K562 (cell line): ENCODE data around the gene KCND2. TPM values are rescaled to one million over a fixed set of nuclear protein-coding genes. Genes with fewer than 3 reads are reported as not detected.

Experiments
- ATAC-seq: fragments of 200-7000 bp; cut with Tn5 transposase; 3 replicates; pipeline ENCODE4 v1.9.1; 2020; ENCODE audit warnings: moderate library complexity
- BruUV-seq: library from RNA; stranded (reverse); fragments of 400-500 nt; replicated peaks from 2 replicates; lab custom pipeline; 2021; lab: Mats Ljungman, UMichigan
- CTCF ChIA-PET: fragments of 300-600 bp; formaldehyde crosslinking; extraction: SDS; loops from one replicate; lab custom pipeline; 2021; ENCODE audit warnings: low intra/inter-chr PET ratio; lab: Yijun Ruan, JAX
- POLR2A ChIA-PET: fragments of 300-600, 350-650 bp; sonication (Branson Sonifier 250); formaldehyde crosslinking; extraction: SDS; loops from one replicate; lab custom pipeline; 2021; ENCODE audit warnings: antibody characterized with exemption, inconsistent platforms; lab: Yijun Ruan, JAX
- DNase-seq, 4 experiments: peaks; one replicate each; pipeline versions ENCODE4 v3.0.0 to v3.0.0-alpha.2; 2011 to 2018; ENCODE audit warnings: low spot score in 3 of 4, mixed read lengths in 3 of 4; ENCODE audit errors: extremely low read depth in 1 of 4
- FAIRE-seq: peaks from 2 replicates; lab custom pipeline; 2011; peaks lifted over from hg19 to GRCh38; lab: Jason Lieb, UNC
- H2AFZ ChIP-seq: 2 replicates; pipeline ENCODE4 v1.6.0; 2011; ENCODE audit warnings: low read depth, low read length, control low read depth, inconsistent platforms
- H3K27ac ChIP-seq: fragments of 200-600 bp; 3 replicates; pipeline ENCODE4 v1.8.0; 2011; ENCODE audit warnings: low read depth, mild to moderate bottlenecking, control low read depth, inconsistent platforms, low read length, moderate library complexity, mixed read lengths; ENCODE audit errors: extremely low read depth
- H3K27me3 ChIP-seq, 2 experiments: fragments of 300-600 bp in 1 of 2; 2 replicates in 1 of 2; 3 replicates in 1 of 2; pipeline versions ENCODE4 v1.6.0 to v1.8.0; 2011; ENCODE audit warnings: inconsistent platforms in 2 of 2, low read length in 2 of 2, mild to moderate bottlenecking in 1 of 2, mixed read lengths in 1 of 2, moderate library complexity in 1 of 2; ENCODE audit not compliant: control insufficient read depth in 2 of 2, insufficient read depth in 2 of 2
- H3K36me3 ChIP-seq: fragments of 300-600 bp; 3 replicates; pipeline ENCODE4 v1.8.0; 2011; ENCODE audit warnings: mild to moderate bottlenecking, low read length, inconsistent platforms; ENCODE audit not compliant: control insufficient read depth, insufficient read depth
- H3K4me1 ChIP-seq, 2 experiments: fragments of 200-600 bp in 1 of 2; replicated peaks in 1 of 2; 2 replicates in 1 of 2; 3 replicates in 1 of 2; pipeline versions ENCODE4 v1.5.1 to v1.8.0; 2011; ENCODE audit warnings: inconsistent platforms in 2 of 2, low read length in 2 of 2, mild to moderate bottlenecking in 1 of 2, mixed read lengths in 1 of 2, moderate library complexity in 1 of 2; ENCODE audit not compliant: control insufficient read depth in 2 of 2, insufficient read depth in 2 of 2
- H3K4me2 ChIP-seq: 2 replicates; pipeline ENCODE4 v1.6.1; 2011; ENCODE audit warnings: low read length, control low read depth, inconsistent platforms, mixed read lengths; ENCODE audit not compliant: insufficient read depth
- H3K4me3 ChIP-seq: fragments of 200-600 bp; sonication (generic), shearing (Covaris generic); 2 replicates; pipeline ENCODE4 v1.5.1; 2016; ENCODE audit warnings: control low read depth, inconsistent platforms
- H3K79me2 ChIP-seq: fragments of 200-600 bp; 3 replicates; pipeline ENCODE4 v1.8.0; 2011; ENCODE audit warnings: low read length, inconsistent platforms; ENCODE audit not compliant: control insufficient read depth, insufficient read depth
- H3K9ac ChIP-seq, 2 experiments: 2 replicates each; pipeline versions ENCODE4 v1.6.0 to v1.6.1; 2011; ENCODE audit warnings: low read depth in 2 of 2, low read length in 2 of 2, control low read depth in 1 of 2, inconsistent platforms in 1 of 2, mild to moderate bottlenecking in 1 of 2, mixed read lengths in 1 of 2; ENCODE audit not compliant: insufficient read depth in 1 of 2
- H3K9me1 ChIP-seq: one replicate; pipeline ENCODE4 v1.6.0; 2011; ENCODE audit warnings: inconsistent platforms, mild to moderate bottlenecking, low read length, moderate library complexity; ENCODE audit not compliant: control insufficient read depth, insufficient read depth
- H3K9me3 ChIP-seq: replicated peaks from 2 replicates; pipeline ENCODE4 v1.5.1; 2011; ENCODE audit warnings: low read depth, low read length, inconsistent platforms; ENCODE audit not compliant: control insufficient read depth, insufficient read depth
- H4K20me1 ChIP-seq: replicated peaks from 2 replicates; pipeline ENCODE4 v1.6.1; 2011; ENCODE audit warnings: low read length, inconsistent platforms, mixed read lengths; ENCODE audit not compliant: control insufficient read depth, insufficient read depth
- DMBX1 ChIP-seq: fragments of 250-450 bp; sonication (Bioruptor Pico); IDR thresholded peaks from 2 replicates; pipeline ENCODE4 v1.8.0; 2022; ENCODE audit warnings: inconsistent platforms, mild to moderate bottlenecking, moderate library complexity, borderline replicate concordance
- NCOA2 ChIP-seq, 2 experiments: fragments of 450-650 bp; IDR thresholded peaks; 2 replicates each; pipeline ENCODE4 v1.6.1; 2018; ENCODE audit warnings: mild to moderate bottlenecking in 2 of 2, moderate library complexity in 1 of 2; ENCODE audit not compliant: partially characterized antibody in 2 of 2
- ZFP36 ChIP-seq: fragments of 150-350 bp; IDR thresholded peaks from 2 replicates; pipeline ENCODE4 v1.6.1; 2018; ENCODE audit warnings: low read length, low read depth; ENCODE audit not compliant: partially characterized antibody
- WGBS: fragments of 100-300 bp; shearing (Covaris generic); methylation state at CpG from one replicate; pipeline ENCODE4 v1.1.6; 2016; ENCODE audit warnings: low coverage, mixed read lengths; ENCODE audit not compliant: insufficient coverage; ENCODE audit errors: missing lambda C conversion rate; 5-methylcytosine and 5-hydroxymethylcytosine counted together
- in situ Hi-C: fragments of 300-500 bp; cut with MboI; formaldehyde crosslinking; loops from 4 replicates; pipeline ENCODE4 v1.15.0; 2018; ENCODE audit warnings: inconsistent platforms, mixed read lengths
- intact Hi-C: fragments of 100-400 bp; cut with micrococcal nuclease; formaldehyde crosslinking; loops from 2 replicates; pipeline ENCODE4 v1.14.2; 2022
- polyA plus RNA-seq, 8 experiments: library from polyadenylated mRNA; depleted of rRNA in 4 of 8; stranded (reverse) in 5 of 8; unstranded in 3 of 8; fragments of >200 nt; fragmentation: Nextera tagmentation in 2 of 8; fragmentation: Illumina TruSeq in 1 of 8; extraction: Ambion mirVana in 2 of 8; extraction: Trizol in 1 of 8; gene quantifications; 2 replicates each; pipeline versions ENCODE4 v1.2.1 to v1.2.3, GENCODE V29; 2011 to 2014; ENCODE audit warnings: inconsistent platforms in 1 of 8, missing spikeins in 1 of 8
- total RNA-seq, 7 experiments: library from RNA; depleted of rRNA in 6 of 7; stranded (reverse); fragments of >200 nt in 6 of 7; fragmentation: Illumina TruSeq in 2 of 7; extraction: Trizol in 2 of 7; gene quantifications; 2 replicates each; pipeline versions ENCODE4 v1.2.1 to v1.2.3, GENCODE V29; 2011 to 2021; ENCODE audit warnings: low replicate concordance in 1 of 7
- TF ChIP-seq, protein P1 (sequence below): fragments of 450-650 bp; IDR thresholded peaks from 2 replicates; pipeline ENCODE4 v1.6.1; 2016; ENCODE audit warnings: low read depth

KCND2 gene
- total and polyA plus RNA-seq, 9 of the 15 experiments (the other 6 are each of a cell fraction or from before 2014, with no cell fraction given), result 0.03 to 0.12 TPM; not detected in 7

DNA sequence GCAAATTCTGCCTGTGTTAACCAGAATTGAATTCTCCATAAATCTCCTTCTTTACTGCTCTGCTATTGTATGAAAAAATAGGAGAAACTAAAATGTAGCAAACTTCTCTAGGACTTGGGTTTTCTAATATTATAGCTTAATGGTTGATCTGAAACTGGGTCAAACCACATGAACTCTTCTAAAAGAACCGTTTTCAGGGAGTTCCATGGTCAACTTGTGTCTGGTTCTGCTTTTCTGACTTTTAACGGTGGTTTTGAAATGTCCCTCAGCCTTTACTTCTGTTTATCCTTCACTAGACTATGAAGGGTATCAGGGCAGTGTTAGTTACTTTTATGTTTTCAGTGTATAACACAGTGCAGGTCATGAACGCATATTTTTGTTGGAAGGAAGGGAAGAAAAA is 342.7 kb downstream of the KCND2 start:
- H3K27me3 ChIP-seq, result no peaks in the 10 kb centered on the region
- no peaks in the 10 kb centered on the region for H4K20me1 ChIP-seq
- H3K9me3 ChIP-seq, result no peaks in the 10 kb centered on the region
- WGBS, result 2% methylated on average over 3 of the region's 3 CpGs
- no peak overlapping the region for H3K4me2 ChIP-seq
- no peak overlapping the region for H3K27ac ChIP-seq
- CTCF ChIA-PET, result no interaction called here
- FAIRE-seq (no peak), ATAC-seq (no peak), DNase-seq (no peak)
- in situ Hi-C loops, result no loop called here
- H3K4me1 ChIP-seq, result no peaks in the 10 kb centered on the region
- H3K79me2 ChIP-seq, result no peaks in the 10 kb centered on the region
- H3K36me3 ChIP-seq, result no peaks in the 10 kb centered on the region
- H2AFZ ChIP-seq, result no peak overlapping the region
- intact Hi-C loops, result no loop called here
- H3K4me3 ChIP-seq, result no peak overlapping the region
- POLR2A ChIA-PET, result no interaction called here
- H3K9ac ChIP-seq, result no peak overlapping the region
- no TSS peak for BruUV-seq
- no peaks in the 10 kb centered on the region for H3K9me1 ChIP-seq
- TF ChIP-seq, protein P1, sequence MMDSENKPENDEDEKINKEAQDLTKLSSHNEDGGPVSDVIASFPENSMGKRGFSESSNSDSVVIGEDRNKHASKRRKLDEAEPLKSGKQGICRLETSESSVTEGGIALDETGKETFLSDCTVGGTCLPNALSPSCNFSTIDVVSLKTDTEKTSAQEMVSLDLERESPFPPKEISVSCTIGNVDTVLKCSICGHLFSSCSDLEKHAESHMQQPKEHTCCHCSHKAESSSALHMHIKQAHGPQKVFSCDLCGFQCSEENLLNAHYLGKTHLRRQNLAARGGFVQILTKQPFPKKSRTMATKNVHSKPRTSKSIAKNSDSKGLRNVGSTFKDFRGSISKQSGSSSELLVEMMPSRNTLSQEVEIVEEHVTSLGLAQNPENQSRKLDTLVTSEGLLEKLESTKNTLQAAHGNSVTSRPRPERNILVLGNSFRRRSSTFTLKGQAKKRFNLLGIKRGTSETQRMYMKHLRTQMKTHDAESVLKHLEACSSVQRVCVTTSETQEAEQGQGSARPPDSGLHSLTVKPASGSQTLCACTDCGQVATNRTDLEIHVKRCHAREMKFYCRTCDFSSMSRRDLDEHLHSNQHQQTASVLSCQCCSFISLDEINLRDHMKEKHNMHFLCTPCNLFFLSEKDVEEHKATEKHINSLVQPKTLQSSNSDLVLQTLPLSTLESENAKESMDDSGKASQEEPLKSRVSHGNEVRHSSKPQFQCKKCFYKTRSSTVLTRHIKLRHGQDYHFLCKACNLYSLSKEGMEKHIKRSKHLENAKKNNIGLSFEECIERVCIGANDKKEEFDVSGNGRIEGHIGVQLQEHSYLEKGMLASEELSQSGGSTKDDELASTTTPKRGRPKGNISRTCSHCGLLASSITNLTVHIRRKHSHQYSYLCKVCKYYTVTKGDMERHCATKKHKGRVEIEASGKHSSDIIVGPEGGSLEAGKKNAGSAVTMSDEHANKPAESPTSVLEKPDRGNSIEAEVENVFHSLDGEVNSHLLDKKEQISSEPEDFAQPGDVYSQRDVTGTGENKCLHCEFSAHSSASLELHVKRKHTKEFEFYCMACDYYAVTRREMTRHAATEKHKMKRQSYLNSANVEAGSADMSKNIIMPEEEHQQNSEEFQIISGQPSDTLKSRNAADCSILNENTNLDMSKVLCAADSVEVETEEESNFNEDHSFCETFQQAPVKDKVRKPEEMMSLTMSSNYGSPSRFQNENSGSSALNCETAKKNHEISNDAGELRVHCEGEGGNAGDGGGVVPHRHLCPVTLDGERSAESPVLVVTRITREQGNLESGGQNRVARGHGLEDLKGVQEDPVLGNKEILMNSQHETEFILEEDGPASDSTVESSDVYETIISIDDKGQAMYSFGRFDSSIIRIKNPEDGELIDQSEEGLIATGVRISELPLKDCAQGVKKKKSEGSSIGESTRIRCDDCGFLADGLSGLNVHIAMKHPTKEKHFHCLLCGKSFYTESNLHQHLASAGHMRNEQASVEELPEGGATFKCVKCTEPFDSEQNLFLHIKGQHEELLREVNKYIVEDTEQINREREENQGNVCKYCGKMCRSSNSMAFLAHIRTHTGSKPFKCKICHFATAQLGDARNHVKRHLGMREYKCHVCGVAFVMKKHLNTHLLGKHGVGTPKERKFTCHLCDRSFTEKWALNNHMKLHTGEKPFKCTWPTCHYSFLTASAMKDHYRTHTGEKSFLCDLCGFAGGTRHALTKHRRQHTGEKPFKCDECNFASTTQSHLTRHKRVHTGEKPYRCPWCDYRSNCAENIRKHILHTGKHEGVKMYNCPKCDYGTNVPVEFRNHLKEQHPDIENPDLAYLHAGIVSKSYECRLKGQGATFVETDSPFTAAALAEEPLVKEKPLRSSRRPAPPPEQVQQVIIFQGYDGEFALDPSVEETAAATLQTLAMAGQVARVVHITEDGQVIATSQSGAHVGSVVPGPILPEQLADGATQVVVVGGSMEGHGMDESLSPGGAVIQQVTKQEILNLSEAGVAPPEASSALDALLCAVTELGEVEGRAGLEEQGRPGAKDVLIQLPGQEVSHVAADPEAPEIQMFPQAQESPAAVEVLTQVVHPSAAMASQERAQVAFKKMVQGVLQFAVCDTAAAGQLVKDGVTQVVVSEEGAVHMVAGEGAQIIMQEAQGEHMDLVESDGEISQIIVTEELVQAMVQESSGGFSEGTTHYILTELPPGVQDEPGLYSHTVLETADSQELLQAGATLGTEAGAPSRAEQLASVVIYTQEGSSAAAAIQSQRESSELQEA, result no peak
- TF ChIP-seq ZFP36 (no peak), DMBX1 (no peak), NCOA2 (IDR thresholded peaks at IDR 0.05; ENCODE audit: partially characterized antibody in 2 of 2) (no peak)
